Measurements from ENCODE around the gene SLCO2B1.

Gene SLCO2B1

GRCh38 chr11:75203138-75203537 is 52.2 kb downstream of the SLCO2B1 start:
- H3K9me3 ChIP-seq (ENCODE audit: severe bottlenecking): no peaks in the 10 kb centered on the region
- DNase-seq (ENCODE audit: low spot score) (no peak), ATAC-seq (ENCODE audit: low read depth) (no peak)
- no peak for TF ChIP-seq CTCF (IDR thresholded peaks at IDR 0.05; ENCODE audit: poor library complexity, severe bottlenecking)
- H3K27me3 ChIP-seq (ENCODE audit: insufficient read depth, poor library complexity, severe bottlenecking): no peaks in the 10 kb centered on the region
- H3K27ac ChIP-seq (ENCODE audit: poor library complexity, severe bottlenecking): no peak overlapping the region
- H3K4me3 ChIP-seq (ENCODE audit: severe bottlenecking): no peak overlapping the region
- no peaks in the 10 kb centered on the region for H3K36me3 ChIP-seq (ENCODE audit: low read depth)
- H3K4me1 ChIP-seq (ENCODE audit: insufficient read depth, poor library complexity, severe bottlenecking): no peaks in the 10 kb centered on the region

- DNase-seq (ENCODE audit: low spot score) (no peak), ATAC-seq (ENCODE audit: low read depth) (no peak)
- Histone ChIP-seq H3K36me3 (ENCODE audit: low read depth) (no peaks in the 10 kb centered on the region), H3K27me3 (ENCODE audit: insufficient read depth, poor library complexity, severe bottlenecking) (no peaks in the 10 kb centered on the region), H3K4me3 (ENCODE audit: severe bottlenecking) (no peak overlapping the region), H3K4me1 (ENCODE audit: insufficient read depth, poor library complexity, severe bottlenecking) (no peaks in the 10 kb centered on the region), H3K9me3 (ENCODE audit: severe bottlenecking) (no peaks in the 10 kb centered on the region), H3K27ac (ENCODE audit: poor library complexity, severe bottlenecking) (no peak overlapping the region)
- TF ChIP-seq CTCF (IDR thresholded peaks at IDR 0.05; ENCODE audit: poor library complexity, severe bottlenecking): no peak
These were observed 52.7 kb downstream of the SLCO2B1 start for GRCh38 chr11:75203641-75204011.

GRCh38 chr11:75204012-75204674 is 53.2 kb downstream of the SLCO2B1 start:
- Histone ChIP-seq H3K27ac (ENCODE audit: poor library complexity, severe bottlenecking) (no peak overlapping the region), H3K4me1 (ENCODE audit: insufficient read depth, poor library complexity, severe bottlenecking) (no peaks in the 10 kb centered on the region), H3K4me3 (ENCODE audit: severe bottlenecking) (no peak overlapping the region), H3K27me3 (ENCODE audit: insufficient read depth, poor library complexity, severe bottlenecking) (no peaks in the 10 kb centered on the region), H3K36me3 (ENCODE audit: low read depth) (no peaks in the 10 kb centered on the region), H3K9me3 (ENCODE audit: severe bottlenecking) (no peaks in the 10 kb centered on the region)
- TF ChIP-seq CTCF (IDR thresholded peaks at IDR 0.05; ENCODE audit: poor library complexity, severe bottlenecking): no peak
- ATAC-seq (ENCODE audit: low read depth) (no peak), DNase-seq (ENCODE audit: low spot score) (no peak)

GRCh38 chr11:75204685-75205563 is 54.0 kb downstream of the SLCO2B1 start:
- peak; percentile 75 for DNase-seq (ENCODE audit: low spot score)
- Histone ChIP-seq H3K4me3 (ENCODE audit: severe bottlenecking) (no peak overlapping the region), H3K9me3 (ENCODE audit: severe bottlenecking) (no peaks in the 10 kb centered on the region), H3K36me3 (ENCODE audit: low read depth) (no peaks in the 10 kb centered on the region), H3K27me3 (ENCODE audit: insufficient read depth, poor library complexity, severe bottlenecking) (no peaks in the 10 kb centered on the region), H3K27ac (ENCODE audit: poor library complexity, severe bottlenecking) (no peak overlapping the region), H3K4me1 (ENCODE audit: insufficient read depth, poor library complexity, severe bottlenecking) (no peaks in the 10 kb centered on the region)
- peak; percentile 96 for ATAC-seq (ENCODE audit: low read depth)
- TF ChIP-seq CTCF (IDR thresholded peaks at IDR 0.05; ENCODE audit: poor library complexity, severe bottlenecking): peak; percentile 77
